HuH-7.5 (cell line): ENCODE results near the gene PRAMEF13.
"Not testable (repeated sequence)": the region's sequence is repeated elsewhere in the genome, so short reads cannot be mapped to it uniquely, and the experiment has no call there.

Experiments used
- DNase-seq: peaks from one replicate; pipeline ENCODE4 v3.0.0; 2011; ENCODE audit warnings: low spot score

PRAMEF13 gene

GRCh38 chr1:13201309-13201708 is at the start of gene PRAMEF13:
Gene PRAMEF13 (minus strand): TSS chr1:13201409. CDS start chr1:13199589, 1,820 bp downstream.
- not testable (repeated sequence) for DNase-seq

GRCh38 chr1:13247122-13247521 is 45.9 kb upstream of the PRAMEF13 start:
- DNase-seq, result not testable (repeated sequence)

- not testable (repeated sequence) for DNase-seq
Observed at GRCh38 chr1:13246554-13246871, 45.3 kb upstream of the PRAMEF13 start.

- not testable (repeated sequence) for DNase-seq
Observed at GRCh38 chr1:13245841-13246553, 44.8 kb upstream of the PRAMEF13 start.

- DNase-seq, result not testable (repeated sequence)
Observed at GRCh38 chr1:13243536-13244263, 42.5 kb upstream of the PRAMEF13 start.

- not testable (repeated sequence) for DNase-seq
Observed at GRCh38 chr1:13239633-13240032, 38.4 kb upstream of the PRAMEF13 start.

- not testable (repeated sequence) for DNase-seq
Observed at GRCh38 chr1:13237572-13237971, 36.4 kb upstream of the PRAMEF13 start.

- not testable (repeated sequence) for DNase-seq
Observed at GRCh38 chr1:13234057-13234456, 32.8 kb upstream of the PRAMEF13 start.

GRCh38 chr1:13232056-13232455 is 30.8 kb upstream of the PRAMEF13 start:
- DNase-seq, result not testable (repeated sequence)

GRCh38 chr1:13231061-13231750 is 30.0 kb upstream of the PRAMEF13 start:
- DNase-seq, result not testable (repeated sequence)

GRCh38 chr1:13230601-13231000 is 29.4 kb upstream of the PRAMEF13 start:
- DNase-seq, result not testable (repeated sequence)

GRCh38 chr1:13230096-13230495 is 28.9 kb upstream of the PRAMEF13 start:
- DNase-seq, result not testable (repeated sequence)

GRCh38 chr1:13228343-13228781 is 27.2 kb upstream of the PRAMEF13 start:
- DNase-seq, result no peak

GRCh38 chr1:13227271-13228055 is 26.3 kb upstream of the PRAMEF13 start:
- not testable (repeated sequence) for DNase-seq

- DNase-seq, result not testable (repeated sequence)
Observed at GRCh38 chr1:13225675-13226204, 24.5 kb upstream of the PRAMEF13 start, which contains the start of gene PRAMEF18. Gene PRAMEF18 (minus strand): TSS chr1:13226154. CDS start chr1:13226106, 48 bp downstream.

GRCh38 chr1:13224480-13225060 is 23.4 kb upstream of the PRAMEF13 start:
- no peak for DNase-seq

GRCh38 chr1:13222788-13223187 is 21.6 kb upstream of the PRAMEF13 start:
- DNase-seq, result not testable (repeated sequence)

GRCh38 chr1:13219203-13219602 is 18.0 kb upstream of the PRAMEF13 start:
- DNase-seq, result not testable (repeated sequence)

- not testable (repeated sequence) for DNase-seq
Observed at GRCh38 chr1:13216619-13217018, 15.4 kb upstream of the PRAMEF13 start.

- DNase-seq, result not testable (repeated sequence)
Observed at GRCh38 chr1:13208712-13209111, 7.5 kb upstream of the PRAMEF13 start.

- DNase-seq, result not testable (repeated sequence)
Observed at GRCh38 chr1:13171548-13171947, 29.7 kb downstream of the PRAMEF13 start, which contains the start of gene PRAMEF9. Gene PRAMEF9 (plus strand): TSS chr1:13171848. CDS start chr1:13175281, 3,433 bp downstream.
